ENCODE data around the gene NOP56. TPM values are rescaled to one million over a fixed set of nuclear protein-coding genes. Genes with fewer than 3 reads are reported as not detected.

Gene NOP56
- total and polyA plus RNA-seq, 9 of the 15 experiments (the other 6 are each of a cell fraction or from before 2014, with no cell fraction given): 295 to 697 (median 439) TPM

DNA sequence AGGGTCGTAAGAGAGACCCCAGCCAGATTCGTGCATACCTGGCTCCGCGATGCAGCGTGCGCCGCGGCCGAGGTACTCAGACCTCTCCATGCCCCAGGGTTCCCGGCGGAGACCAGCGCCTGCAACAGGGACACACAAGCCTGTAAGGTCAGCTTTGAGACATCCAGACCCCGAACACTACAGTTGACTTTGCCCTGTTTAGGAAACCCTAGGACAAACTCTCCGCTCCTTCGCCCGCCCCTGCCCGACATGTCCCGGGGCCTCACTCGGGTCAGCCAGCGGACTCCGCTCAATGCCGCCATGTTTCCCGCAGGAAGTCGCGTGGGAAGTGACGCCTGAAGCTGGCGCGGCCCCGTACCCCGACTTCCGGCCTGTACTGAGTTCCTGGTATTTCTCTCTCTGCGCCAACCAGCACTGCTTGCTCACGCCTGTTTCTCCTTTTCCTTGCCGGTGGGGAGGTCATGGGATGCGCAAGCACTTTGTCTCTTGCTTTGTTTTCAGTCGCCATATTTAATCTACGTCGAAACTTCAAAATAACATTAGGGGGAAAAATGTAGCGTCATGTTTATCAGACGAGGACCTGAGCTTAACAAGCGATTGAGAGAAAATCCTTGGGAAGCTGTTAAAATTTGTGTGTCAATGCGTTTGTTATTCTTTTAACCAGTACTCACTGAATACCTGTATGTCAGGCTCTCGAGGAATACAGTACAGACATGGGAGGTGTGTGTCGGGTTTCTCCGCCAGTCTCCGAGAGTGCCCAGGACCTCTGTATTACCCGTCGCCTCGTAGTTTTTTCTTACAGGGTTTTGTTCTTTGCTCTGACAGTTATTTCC, 11.7 kb downstream of the NOP56 start, which contains the start of gene IDH3B (continued):
- TF ChIP-seq, protein P1, sequence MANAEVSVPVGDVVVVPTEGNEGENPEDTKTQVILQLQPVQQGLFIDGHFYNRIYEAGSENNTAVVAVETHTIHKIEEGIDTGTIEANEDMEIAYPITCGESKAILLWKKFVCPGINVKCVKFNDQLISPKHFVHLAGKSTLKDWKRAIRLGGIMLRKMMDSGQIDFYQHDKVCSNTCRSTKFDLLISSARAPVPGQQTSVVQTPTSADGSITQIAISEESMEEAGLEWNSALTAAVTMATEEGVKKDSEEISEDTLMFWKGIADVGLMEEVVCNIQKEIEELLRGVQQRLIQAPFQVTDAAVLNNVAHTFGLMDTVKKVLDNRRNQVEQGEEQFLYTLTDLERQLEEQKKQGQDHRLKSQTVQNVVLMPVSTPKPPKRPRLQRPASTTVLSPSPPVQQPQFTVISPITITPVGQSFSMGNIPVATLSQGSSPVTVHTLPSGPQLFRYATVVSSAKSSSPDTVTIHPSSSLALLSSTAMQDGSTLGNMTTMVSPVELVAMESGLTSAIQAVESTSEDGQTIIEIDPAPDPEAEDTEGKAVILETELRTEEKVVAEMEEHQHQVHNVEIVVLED (CRISPR knock-in tag; IDR thresholded peaks at IDR 0.05): no peak
- TF ChIP-seq FIP1L1 (IDR thresholded peaks at IDR 0.05; ENCODE audit: low read depth, low read length, poor library complexity, severe bottlenecking): no peak
- peak in 1 of 2 experiments; percentile 93; a peak in 2 of 4 replicates for TF ChIP-seq TEAD1 (CRISPR knock-in tag; IDR thresholded peaks at IDR 0.05)
- no peak for TF ChIP-seq WHSC1 (IDR thresholded peaks at IDR 0.05; ENCODE audit: low read length)
- TF ChIP-seq, protein P2, sequence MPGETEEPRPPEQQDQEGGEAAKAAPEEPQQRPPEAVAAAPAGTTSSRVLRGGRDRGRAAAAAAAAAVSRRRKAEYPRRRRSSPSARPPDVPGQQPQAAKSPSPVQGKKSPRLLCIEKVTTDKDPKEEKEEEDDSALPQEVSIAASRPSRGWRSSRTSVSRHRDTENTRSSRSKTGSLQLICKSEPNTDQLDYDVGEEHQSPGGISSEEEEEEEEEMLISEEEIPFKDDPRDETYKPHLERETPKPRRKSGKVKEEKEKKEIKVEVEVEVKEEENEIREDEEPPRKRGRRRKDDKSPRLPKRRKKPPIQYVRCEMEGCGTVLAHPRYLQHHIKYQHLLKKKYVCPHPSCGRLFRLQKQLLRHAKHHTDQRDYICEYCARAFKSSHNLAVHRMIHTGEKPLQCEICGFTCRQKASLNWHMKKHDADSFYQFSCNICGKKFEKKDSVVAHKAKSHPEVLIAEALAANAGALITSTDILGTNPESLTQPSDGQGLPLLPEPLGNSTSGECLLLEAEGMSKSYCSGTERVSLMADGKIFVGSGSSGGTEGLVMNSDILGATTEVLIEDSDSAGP (CRISPR knock-in tag; IDR thresholded peaks at IDR 0.05): no peak
- TF ChIP-seq MCM3 (IDR thresholded peaks at IDR 0.05): no peak
- no peak for TF ChIP-seq ASH1L (IDR thresholded peaks at IDR 0.05; ENCODE audit: borderline replicate concordance, low read depth, partially characterized antibody)
- TF ChIP-seq, protein P3, sequence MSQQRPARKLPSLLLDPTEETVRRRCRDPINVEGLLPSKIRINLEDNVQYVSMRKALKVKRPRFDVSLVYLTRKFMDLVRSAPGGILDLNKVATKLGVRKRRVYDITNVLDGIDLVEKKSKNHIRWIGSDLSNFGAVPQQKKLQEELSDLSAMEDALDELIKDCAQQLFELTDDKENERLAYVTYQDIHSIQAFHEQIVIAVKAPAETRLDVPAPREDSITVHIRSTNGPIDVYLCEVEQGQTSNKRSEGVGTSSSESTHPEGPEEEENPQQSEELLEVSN (IDR thresholded peaks at IDR 0.05; ENCODE audit: borderline replicate concordance in 1 of 2, extremely low read depth in 1 of 2, insufficient read depth in 1 of 2, insufficient read length in 1 of 2, low read depth in 1 of 2, low read length in 1 of 2, poor library complexity in 1 of 2, severe bottlenecking in 1 of 2): peak in 1 of 2 experiments; percentile 63
- peak; percentile 45 for TF ChIP-seq NR2C2 (CRISPR knock-in tag; IDR thresholded peaks at IDR 0.05)
- TF ChIP-seq NR2C2 (tag; IDR thresholded peaks at IDR 0.05): peak; percentile 77
- TF ChIP-seq MYBL2 (IDR thresholded peaks at IDR 0.05; ENCODE audit: low read depth): no peak
- no peak for TF ChIP-seq MYBL2 (CRISPR knock-in tag; IDR thresholded peaks at IDR 0.05; ENCODE audit: borderline replicate concordance)
- no peak for TF ChIP-seq CCAR2 (IDR thresholded peaks at IDR 0.05; ENCODE audit: low read depth, low read length)
- TF ChIP-seq ZNF436 (CRISPR knock-in tag; IDR thresholded peaks at IDR 0.05): no peak
- peak; percentile 74; the same call in 1 of the 2 replicates for TF ChIP-seq POLR2AphosphoS5 (IDR thresholded peaks at IDR 0.05; ENCODE audit: control insufficient read depth, insufficient read depth, low read depth, low read length)
- TF ChIP-seq SRF (CRISPR knock-in tag; IDR thresholded peaks at IDR 0.05): no peak
- TF ChIP-seq SIN3B (IDR thresholded peaks at IDR 0.05; ENCODE audit: low read depth): peak; percentile 100
- TF ChIP-seq, protein P4, sequence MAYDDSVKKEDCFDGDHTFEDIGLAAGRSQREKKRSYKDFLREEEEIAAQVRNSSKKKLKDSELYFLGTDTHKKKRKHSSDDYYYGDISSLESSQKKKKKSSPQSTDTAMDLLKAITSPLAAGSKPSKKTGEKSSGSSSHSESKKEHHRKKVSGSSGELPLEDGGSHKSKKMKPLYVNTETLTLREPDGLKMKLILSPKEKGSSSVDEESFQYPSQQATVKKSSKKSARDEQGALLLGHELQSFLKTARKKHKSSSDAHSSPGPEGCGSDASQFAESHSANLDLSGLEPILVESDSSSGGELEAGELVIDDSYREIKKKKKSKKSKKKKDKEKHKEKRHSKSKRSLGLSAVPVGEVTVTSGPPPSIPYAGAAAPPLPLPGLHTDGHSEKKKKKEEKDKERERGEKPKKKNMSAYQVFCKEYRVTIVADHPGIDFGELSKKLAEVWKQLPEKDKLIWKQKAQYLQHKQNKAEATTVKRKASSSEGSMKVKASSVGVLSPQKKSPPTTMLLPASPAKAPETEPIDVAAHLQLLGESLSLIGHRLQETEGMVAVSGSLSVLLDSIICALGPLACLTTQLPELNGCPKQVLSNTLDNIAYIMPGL (CRISPR knock-in tag; IDR thresholded peaks at IDR 0.05): no peak
- TF ChIP-seq KAT7 (CRISPR knock-in tag; IDR thresholded peaks at IDR 0.05; ENCODE audit: borderline replicate concordance): peak; percentile 76; the same call in 1 of the 2 replicates
- TF ChIP-seq RBM22 (IDR thresholded peaks at IDR 0.05; ENCODE audit: low read depth, low read length, poor library complexity, severe bottlenecking): no peak
- no peak for TF ChIP-seq HDGF (IDR thresholded peaks at IDR 0.05)

Measured in K562 (cell line).